ENCODE results near the gene RPL18A. TPM values are rescaled to one million over a fixed set of nuclear protein-coding genes. Genes with fewer than 3 reads are reported as not detected.

The RPL18A gene
- total and polyA plus RNA-seq, 2 donors (not counting 1 experiment from before 2014, with no cell fraction given): 3,228 to 3,761 TPM

DNA sequence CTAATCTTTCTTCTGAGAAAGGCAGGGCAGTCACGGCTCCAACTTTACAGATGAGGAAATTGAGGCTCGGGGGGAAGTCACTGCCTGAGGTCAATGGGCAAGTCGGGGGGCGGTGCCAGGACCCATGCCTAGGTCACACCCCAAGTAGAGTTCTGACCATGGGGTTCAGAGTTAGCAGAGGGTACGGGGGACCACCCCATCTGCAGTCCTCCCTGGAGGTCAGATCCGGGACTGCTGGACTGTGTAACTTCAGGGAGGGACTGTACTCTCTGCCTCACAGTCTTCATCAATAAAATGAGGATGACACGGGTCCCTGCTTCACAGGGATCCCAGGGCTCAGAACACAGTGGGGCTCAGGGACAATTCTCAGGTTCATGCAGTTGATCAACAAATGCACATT is 19.8 kb downstream of the RPL18A start:
- TF ChIP-seq, protein P1, sequence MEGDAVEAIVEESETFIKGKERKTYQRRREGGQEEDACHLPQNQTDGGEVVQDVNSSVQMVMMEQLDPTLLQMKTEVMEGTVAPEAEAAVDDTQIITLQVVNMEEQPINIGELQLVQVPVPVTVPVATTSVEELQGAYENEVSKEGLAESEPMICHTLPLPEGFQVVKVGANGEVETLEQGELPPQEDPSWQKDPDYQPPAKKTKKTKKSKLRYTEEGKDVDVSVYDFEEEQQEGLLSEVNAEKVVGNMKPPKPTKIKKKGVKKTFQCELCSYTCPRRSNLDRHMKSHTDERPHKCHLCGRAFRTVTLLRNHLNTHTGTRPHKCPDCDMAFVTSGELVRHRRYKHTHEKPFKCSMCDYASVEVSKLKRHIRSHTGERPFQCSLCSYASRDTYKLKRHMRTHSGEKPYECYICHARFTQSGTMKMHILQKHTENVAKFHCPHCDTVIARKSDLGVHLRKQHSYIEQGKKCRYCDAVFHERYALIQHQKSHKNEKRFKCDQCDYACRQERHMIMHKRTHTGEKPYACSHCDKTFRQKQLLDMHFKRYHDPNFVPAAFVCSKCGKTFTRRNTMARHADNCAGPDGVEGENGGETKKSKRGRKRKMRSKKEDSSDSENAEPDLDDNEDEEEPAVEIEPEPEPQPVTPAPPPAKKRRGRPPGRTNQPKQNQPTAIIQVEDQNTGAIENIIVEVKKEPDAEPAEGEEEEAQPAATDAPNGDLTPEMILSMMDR (IDR thresholded peaks at IDR 0.05): no peak
- no peak for TF ChIP-seq EZH2 (IDR thresholded peaks at IDR 0.05; ENCODE audit: borderline replicate concordance, insufficient read depth, low read depth, low read length, poor library complexity, severe bottlenecking)
- no peaks in the 10 kb centered on the region for H3K9me3 Mint-ChIP-seq (ENCODE audit: insufficient read depth)

DNA sequence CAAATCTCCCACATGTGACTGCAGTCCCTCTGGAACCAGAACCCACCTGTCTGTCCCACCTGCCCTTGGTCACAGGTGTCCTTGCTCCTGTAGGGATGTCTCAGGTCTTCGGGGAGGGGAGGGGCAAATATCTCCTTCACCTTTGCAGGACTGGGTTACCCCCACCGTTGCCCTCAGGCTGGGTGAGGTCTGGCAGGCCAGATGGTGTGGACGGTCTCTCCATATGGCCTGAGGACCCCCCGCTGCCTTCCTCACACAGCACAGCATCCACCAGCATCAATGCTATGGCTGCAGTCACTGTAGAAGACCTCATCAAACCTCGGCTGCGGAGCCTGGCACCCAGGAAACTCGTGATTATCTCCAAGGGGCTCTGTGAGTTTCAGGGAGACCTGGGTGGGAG is 22.0 kb downstream of the RPL18A start:
- intact Hi-C loops (cut with micrococcal nuclease): no loop called here
- ChIA-PET CTCF (interaction anchor here (0.6 kb wide), 1 partner anchor 179 kb away, joined by 3 read pairs; no protein-coding TSS in a partner anchor), POLR2A (no interaction called here)
- H3K4me3 Mint-ChIP-seq: no peak overlapping the region
- TF ChIP-seq, protein P1 (IDR thresholded peaks at IDR 0.05): no peak
- no peak for TF ChIP-seq EZH2 (IDR thresholded peaks at IDR 0.05; ENCODE audit: borderline replicate concordance, insufficient read depth, low read depth, low read length, poor library complexity, severe bottlenecking)
- Histone ChIP-seq H3K4me2 (replicated peaks; ENCODE audit: low read depth, low read length, poor library complexity, severe bottlenecking) (no peak overlapping the region), H3K79me2 (ENCODE audit: control insufficient read depth, insufficient read depth, low read length) (no peaks in the 10 kb centered on the region), H3K9ac (ENCODE audit: low read length) (no peak overlapping the region), H3K36me3 (replicated peaks in 1 of 2; ENCODE audit: control extremely low read depth in 1 of 2, control insufficient read depth in 1 of 2, extremely low read depth in 1 of 2, insufficient read depth in 2 of 2, low read length in 1 of 2) (no peaks in the 10 kb centered on the region), H3K9me3 (ENCODE audit: control extremely low read depth in 1 of 3, control insufficient read depth in 2 of 3, insufficient read depth in 1 of 3, low read length in 2 of 3) (no peaks in the 10 kb centered on the region), H2AFZ (ENCODE audit: insufficient read depth, low read depth, low read length, poor library complexity, severe bottlenecking) (no peak overlapping the region), H3K4me1 (ENCODE audit: control insufficient read depth in 2 of 2, insufficient read depth in 2 of 2, low read length in 2 of 2) (peaks cover 34 to 36% of the 10 kb centered on the region in 2 donors), H3K27me3 (replicated peaks in 1 of 4; ENCODE audit: control extremely low read depth in 1 of 4, control insufficient read depth in 3 of 4, insufficient read depth in 4 of 4, low read length in 3 of 4) (no peaks in the 10 kb centered on the region), H3K4me3 (ENCODE audit: control extremely low read depth in 1 of 5, extremely low read depth in 1 of 5, insufficient read depth in 1 of 5, low read depth in 2 of 5, low read length in 4 of 5) (no peak overlapping the region), H3K27ac (ENCODE audit: low read length in 2 of 2) (no peak overlapping the region), H4K20me1 (ENCODE audit: control insufficient read depth, insufficient read depth, low read length, poor library complexity, severe bottlenecking) (no peaks in the 10 kb centered on the region)
- H3K4me1 Mint-ChIP-seq: peaks cover 20% of the 10 kb centered on the region
- ATAC-seq (ENCODE audit: low read depth) (no peak), DNase-seq (no peak)
- no peaks in the 10 kb centered on the region for H3K27me3 Mint-ChIP-seq
- 83% methylated on average over 7 of the region's 7 CpGs for WGBS (ENCODE audit: insufficient coverage)
- H3K9me3 Mint-ChIP-seq (ENCODE audit: insufficient read depth): no peaks in the 10 kb centered on the region
- H3K27ac Mint-ChIP-seq: no peak overlapping the region

More for the DNA sequence above, 19.8 kb downstream of the RPL18A start:
- POLR2A ChIA-PET: no interaction called here
- no peaks in the 10 kb centered on the region for H3K27me3 Mint-ChIP-seq
- H3K79me2 ChIP-seq (ENCODE audit: control insufficient read depth, insufficient read depth, low read length): no peaks in the 10 kb centered on the region
- no peak overlapping the region for H3K4me3 ChIP-seq (ENCODE audit: control extremely low read depth in 1 of 5, extremely low read depth in 1 of 5, insufficient read depth in 1 of 5, low read depth in 2 of 5, low read length in 4 of 5)
- no peak overlapping the region for H3K4me2 ChIP-seq (replicated peaks; ENCODE audit: low read depth, low read length, poor library complexity, severe bottlenecking)
- no peaks in the 10 kb centered on the region for H4K20me1 ChIP-seq (ENCODE audit: control insufficient read depth, insufficient read depth, low read length, poor library complexity, severe bottlenecking)
- H3K9me3 ChIP-seq (ENCODE audit: control extremely low read depth in 1 of 3, control insufficient read depth in 2 of 3, insufficient read depth in 1 of 3, low read length in 2 of 3): peaks cover 0 to 1% (median 0%) of the 10 kb centered on the region in 3 donors
- whole genome bisulfite sequencing (ENCODE audit: insufficient coverage): 97% methylated on average over 7 of the region's 7 CpGs
- no peak for DNase-seq
- intact Hi-C loops (cut with micrococcal nuclease): no loop called here
- H3K4me1 Mint-ChIP-seq: peaks cover 11% of the 10 kb centered on the region
- no peak overlapping the region for H2AFZ ChIP-seq (ENCODE audit: insufficient read depth, low read depth, low read length, poor library complexity, severe bottlenecking)
- H3K27ac Mint-ChIP-seq: no peak overlapping the region
- no peak overlapping the region for H3K4me3 Mint-ChIP-seq
- CTCF ChIA-PET: no interaction called here
- H3K36me3 ChIP-seq (replicated peaks in 1 of 2; ENCODE audit: control extremely low read depth in 1 of 2, control insufficient read depth in 1 of 2, extremely low read depth in 1 of 2, insufficient read depth in 2 of 2, low read length in 1 of 2): no peaks in the 10 kb centered on the region
- H3K4me1 ChIP-seq (ENCODE audit: control insufficient read depth in 2 of 2, insufficient read depth in 2 of 2, low read length in 2 of 2): peaks cover 13 to 15% of the 10 kb centered on the region in 2 donors
- no peaks in the 10 kb centered on the region for H3K27me3 ChIP-seq (replicated peaks in 1 of 4; ENCODE audit: control extremely low read depth in 1 of 4, control insufficient read depth in 3 of 4, insufficient read depth in 4 of 4, low read length in 3 of 4)
- no peak overlapping the region for H3K9ac ChIP-seq (ENCODE audit: low read length)
- ATAC-seq (ENCODE audit: low read depth): no peak
- no peak overlapping the region for H3K27ac ChIP-seq (ENCODE audit: low read length in 2 of 2)

All from B cell (primary cell).